HG02885 (cell line): ENCODE measurements around the gene GRPEL1.
"Not testable (repeated sequence)": the region's sequence is repeated elsewhere in the genome, so short reads cannot be mapped to it uniquely, and the experiment has no call there.

ENCODE experiments used
- ATAC-seq: cut with Tn5 transposase; IDR thresholded peaks from one replicate; pipeline ENCODE4 v1.9.1; 2021; ENCODE audit warnings: mild to moderate bottlenecking; ENCODE audit not compliant: unreplicated experiment, poor library complexity

GRPEL1 gene

GRCh38 chr4:7067452-7068278 is at the start of gene GRPEL1:
GRPEL1 (minus strand) TSS chr4:7068064; CDS start chr4:7068032, 32 bp downstream.
- ATAC-seq, result peak; percentile 90

- no peak for ATAC-seq
Observed at GRCh38 chr4:7116705-7117104, 48.8 kb upstream of the GRPEL1 start.

- ATAC-seq, result no peak
Observed at GRCh38 chr4:7115557-7116340, 47.9 kb upstream of the GRPEL1 start.

GRCh38 chr4:7112656-7113055 is 44.8 kb upstream of the GRPEL1 start:
- ATAC-seq, result no peak

- ATAC-seq, result no peak
Observed at GRCh38 chr4:7111441-7111840, 43.6 kb upstream of the GRPEL1 start.

- no peak for ATAC-seq
Observed at GRCh38 chr4:7110546-7110945, 42.7 kb upstream of the GRPEL1 start.

GRCh38 chr4:7109169-7109568 is 41.3 kb upstream of the GRPEL1 start:
- ATAC-seq, result no peak

GRCh38 chr4:7108660-7109059 is 40.8 kb upstream of the GRPEL1 start:
- ATAC-seq, result no peak

- ATAC-seq, result no peak
Observed at GRCh38 chr4:7108046-7108625, 40.3 kb upstream of the GRPEL1 start.

GRCh38 chr4:7107166-7107905 is 39.5 kb upstream of the GRPEL1 start:
- no peak for ATAC-seq

GRCh38 chr4:7105276-7105675 is 37.4 kb upstream of the GRPEL1 start:
- no peak for ATAC-seq

- ATAC-seq, result no peak
Observed at GRCh38 chr4:7104366-7105031, 36.6 kb upstream of the GRPEL1 start.

GRCh38 chr4:7103607-7104365 is 35.9 kb upstream of the GRPEL1 start:
- no peak for ATAC-seq

GRCh38 chr4:7103031-7103606 is 35.3 kb upstream of the GRPEL1 start:
- peak; percentile 87 for ATAC-seq

- ATAC-seq, result not testable (repeated sequence)
Observed at GRCh38 chr4:7102516-7102909, 34.6 kb upstream of the GRPEL1 start.

GRCh38 chr4:7101692-7102515 is 34.0 kb upstream of the GRPEL1 start:
- peak; percentile 71 for ATAC-seq

- ATAC-seq, result no peak
Observed at GRCh38 chr4:7096236-7096635, 28.4 kb upstream of the GRPEL1 start.

- ATAC-seq, result no peak
Observed at GRCh38 chr4:7095611-7096155, 27.8 kb upstream of the GRPEL1 start.
